ENCODE data around the gene RABGAP1L.
"Not testable (repeated sequence)": the region's sequence is repeated elsewhere in the genome, so short reads cannot be mapped to it uniquely, and the experiment has no call there.

RABGAP1L gene

DNA sequence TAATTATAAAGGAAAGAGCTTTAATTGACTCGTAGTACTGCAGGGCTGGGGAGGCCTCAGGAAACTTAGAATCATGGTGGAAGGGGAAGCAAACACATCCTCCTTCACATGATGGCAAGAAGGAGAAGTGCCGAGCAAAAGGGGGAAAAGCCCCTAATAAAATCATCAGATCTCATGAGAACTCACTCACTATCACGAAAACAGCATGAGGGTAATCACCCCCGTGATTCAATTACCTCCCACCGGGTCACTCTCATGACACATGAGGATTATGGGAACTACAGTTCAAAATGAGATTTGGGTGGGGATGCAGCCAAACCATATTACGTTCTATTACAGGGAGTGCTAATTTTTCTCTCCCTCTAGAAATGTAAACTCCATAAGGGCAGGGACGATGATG, 878.1 kb downstream of the RABGAP1L start:
- POLR2A ChIA-PET, result no interaction called here
- TF ChIP-seq, protein P1, sequence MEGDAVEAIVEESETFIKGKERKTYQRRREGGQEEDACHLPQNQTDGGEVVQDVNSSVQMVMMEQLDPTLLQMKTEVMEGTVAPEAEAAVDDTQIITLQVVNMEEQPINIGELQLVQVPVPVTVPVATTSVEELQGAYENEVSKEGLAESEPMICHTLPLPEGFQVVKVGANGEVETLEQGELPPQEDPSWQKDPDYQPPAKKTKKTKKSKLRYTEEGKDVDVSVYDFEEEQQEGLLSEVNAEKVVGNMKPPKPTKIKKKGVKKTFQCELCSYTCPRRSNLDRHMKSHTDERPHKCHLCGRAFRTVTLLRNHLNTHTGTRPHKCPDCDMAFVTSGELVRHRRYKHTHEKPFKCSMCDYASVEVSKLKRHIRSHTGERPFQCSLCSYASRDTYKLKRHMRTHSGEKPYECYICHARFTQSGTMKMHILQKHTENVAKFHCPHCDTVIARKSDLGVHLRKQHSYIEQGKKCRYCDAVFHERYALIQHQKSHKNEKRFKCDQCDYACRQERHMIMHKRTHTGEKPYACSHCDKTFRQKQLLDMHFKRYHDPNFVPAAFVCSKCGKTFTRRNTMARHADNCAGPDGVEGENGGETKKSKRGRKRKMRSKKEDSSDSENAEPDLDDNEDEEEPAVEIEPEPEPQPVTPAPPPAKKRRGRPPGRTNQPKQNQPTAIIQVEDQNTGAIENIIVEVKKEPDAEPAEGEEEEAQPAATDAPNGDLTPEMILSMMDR (IDR thresholded peaks at IDR 0.05; ENCODE audit: control extremely low read depth, extremely low read depth, low read depth, missing control alignments), result no peak
- CTCF ChIA-PET, result interaction anchor here (1.0 to 4.0 kb wide), 3 partner anchors 8 to 109 kb away, joined by 3 to 22 read pairs (median 3); no protein-coding TSS in a partner anchor
- DNase-seq (ENCODE audit: extremely low spot score), result no peak

DNA sequence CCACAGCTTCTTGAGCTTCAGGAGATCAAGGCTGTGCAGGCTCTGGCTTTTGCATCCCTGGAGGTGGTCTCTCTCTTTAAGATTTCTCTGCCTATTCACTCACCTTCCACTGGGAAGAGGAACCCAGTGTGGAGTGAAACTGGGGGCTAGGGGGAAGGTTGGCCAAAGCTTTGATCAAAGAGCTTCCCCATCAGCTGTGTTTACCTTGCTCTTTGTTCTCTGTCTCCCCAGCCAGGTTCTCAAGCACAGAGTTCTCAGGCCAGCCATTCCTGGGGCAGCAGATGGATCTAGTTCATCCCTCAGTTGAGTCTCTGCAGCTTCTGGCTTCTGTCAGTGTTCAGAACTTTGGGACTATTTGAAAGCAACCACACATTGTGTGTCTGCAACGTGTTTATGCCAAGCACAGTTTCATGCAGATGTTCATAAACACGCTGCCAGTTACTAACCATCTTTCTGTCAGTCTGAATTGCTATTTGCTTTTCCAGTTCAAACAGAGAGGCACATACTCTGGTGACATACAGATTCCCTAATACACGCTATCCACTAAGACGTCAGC, 881.1 kb downstream of the RABGAP1L start:
- DNase-seq (ENCODE audit: extremely low spot score), result no peak
- CTCF ChIA-PET, result interaction anchor here (0.9 to 4.0 kb wide), 7 partner anchors 11 to 277 kb away, joined by 3 to 22 read pairs (median 3); no protein-coding TSS in a partner anchor
- POLR2A ChIA-PET, result no interaction called here
- TF ChIP-seq, protein P1 (IDR thresholded peaks at IDR 0.05; ENCODE audit: control extremely low read depth, extremely low read depth, low read depth, missing control alignments), result no peak

DNA sequence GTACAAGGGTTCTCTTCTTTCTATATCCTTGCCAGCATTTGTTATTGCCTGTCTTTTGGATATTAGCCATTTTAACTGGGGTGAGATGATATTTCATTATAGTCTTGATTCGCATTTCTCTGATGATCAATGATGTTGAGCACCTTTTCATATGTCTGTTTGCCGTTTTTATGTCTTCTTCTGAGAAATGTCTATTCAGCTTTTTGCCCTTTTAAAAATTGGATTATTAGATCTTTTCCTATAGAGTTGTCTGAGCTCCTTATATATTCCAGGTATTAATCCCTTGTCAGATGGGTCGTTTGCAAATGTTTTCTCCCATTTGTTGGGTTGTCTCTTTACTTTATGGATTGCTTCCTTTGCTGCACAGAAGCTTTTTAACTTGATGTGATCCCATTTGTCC, 883.3 kb downstream of the RABGAP1L start:
- DNase-seq (ENCODE audit: extremely low spot score), result no peak
- TF ChIP-seq, protein P1 (IDR thresholded peaks at IDR 0.05; ENCODE audit: control extremely low read depth, extremely low read depth, low read depth, missing control alignments), result no peak
- CTCF ChIA-PET, result interaction anchor here (1.2 kb wide), 1 partner anchor 12 kb away, joined by 3 read pairs; no protein-coding TSS in a partner anchor
- POLR2A ChIA-PET, result no interaction called here

DNA sequence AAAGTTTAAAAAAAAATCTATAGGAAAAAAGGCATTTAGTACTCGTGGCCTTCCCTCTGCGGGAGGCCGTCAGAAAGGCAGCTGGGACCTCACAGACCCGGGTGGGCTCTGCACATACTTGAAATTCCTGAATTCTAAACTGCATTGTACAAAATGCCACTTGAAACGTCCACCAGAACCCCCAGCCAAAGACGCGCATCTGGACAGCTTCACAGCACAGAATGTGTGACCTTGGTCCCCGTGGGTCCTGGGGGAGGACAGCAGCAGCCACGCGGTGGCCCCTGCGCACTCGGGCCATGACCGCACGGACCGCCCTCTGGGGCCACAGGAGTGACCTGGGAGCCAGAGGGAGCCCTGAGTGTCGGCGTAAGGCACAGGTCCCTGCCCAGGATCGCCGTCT, 884.5 kb downstream of the RABGAP1L start:
- no peak for DNase-seq (ENCODE audit: extremely low spot score)
- TF ChIP-seq, protein P1 (IDR thresholded peaks at IDR 0.05; ENCODE audit: control extremely low read depth, extremely low read depth, low read depth, missing control alignments), result no peak
- ChIA-PET CTCF (interaction anchor here (1.3 kb wide), 1 partner anchor 108 kb away, joined by 3 read pairs; no protein-coding TSS in a partner anchor), POLR2A (no interaction called here)

DNA sequence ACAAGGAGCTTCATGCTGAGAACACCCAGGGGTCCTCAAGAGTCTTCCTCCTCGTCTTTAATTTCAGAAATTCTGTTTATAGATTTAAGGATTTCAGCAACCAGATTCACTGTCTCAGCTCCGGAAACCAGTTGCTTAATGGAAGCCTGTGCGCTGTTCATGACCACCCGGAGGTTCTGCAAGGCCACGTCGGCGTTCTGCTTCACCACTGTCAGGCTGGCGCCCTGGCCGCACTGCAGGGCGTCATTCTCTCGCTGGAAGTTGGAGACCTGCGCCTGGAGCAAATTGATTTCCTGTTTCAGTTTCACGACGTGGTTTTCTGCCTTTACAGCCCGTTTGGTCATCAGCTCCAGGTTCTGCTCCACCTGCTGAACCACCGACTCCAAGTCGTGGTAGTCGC, 885.3 kb downstream of the RABGAP1L start:
- CTCF ChIA-PET, result interaction anchor here (1.3 kb wide), 1 partner anchor 107 kb away, joined by 3 read pairs; no protein-coding TSS in a partner anchor
- POLR2A ChIA-PET; DNase-seq (ENCODE audit: extremely low spot score): not testable (repeated sequence)
